Raji (cell line): Measurements from ENCODE around the gene TFCP2L1.

Experiments used
- POLR2A ChIP-seq: IDR thresholded peaks from 2 replicates; pipeline ENCODE4 v1.6.1; 2011; ENCODE audit warnings: low read depth, low read length, control low read depth; ENCODE audit not compliant: insufficient read depth

TFCP2L1 gene

GRCh38 chr2:121187351-121187981 is 97.5 kb downstream of the TFCP2L1 start:
- no peak for TF ChIP-seq POLR2A

GRCh38 chr2:121186261-121186660 is 98.7 kb downstream of the TFCP2L1 start:
- no peak for TF ChIP-seq POLR2A

GRCh38 chr2:121185571-121186074 is 99.4 kb downstream of the TFCP2L1 start:
- TF ChIP-seq POLR2A = no peak

GRCh38 chr2:121185111-121185510 is 99.9 kb downstream of the TFCP2L1 start:
- no peak for TF ChIP-seq POLR2A

GRCh38 chr2:121184248-121184862 is 100.6 kb downstream of the TFCP2L1 start:
- TF ChIP-seq POLR2A = no peak

GRCh38 chr2:121182520-121182919 is 102.5 kb downstream of the TFCP2L1 start:
- no peak for TF ChIP-seq POLR2A

- no peak for TF ChIP-seq POLR2A
Measured at GRCh38 chr2:121179467-121179866, 105.5 kb downstream of the TFCP2L1 start.

GRCh38 chr2:121178730-121179129 is 106.3 kb downstream of the TFCP2L1 start:
- TF ChIP-seq POLR2A = no peak

GRCh38 chr2:121177896-121178295 is 107.1 kb downstream of the TFCP2L1 start:
- no peak for TF ChIP-seq POLR2A

- no peak for TF ChIP-seq POLR2A
Measured at GRCh38 chr2:121175326-121175725, 109.7 kb downstream of the TFCP2L1 start.

GRCh38 chr2:121173806-121174205 is 111.2 kb downstream of the TFCP2L1 start:
- TF ChIP-seq POLR2A = no peak

GRCh38 chr2:121173112-121173511 is 111.9 kb downstream of the TFCP2L1 start:
- no peak for TF ChIP-seq POLR2A

- no peak for TF ChIP-seq POLR2A
Measured at GRCh38 chr2:121172456-121172855, 112.5 kb downstream of the TFCP2L1 start.

- no peak for TF ChIP-seq POLR2A
Measured at GRCh38 chr2:121171625-121172119, 113.3 kb downstream of the TFCP2L1 start.

GRCh38 chr2:121170577-121170976 is 114.4 kb downstream of the TFCP2L1 start:
- no peak for TF ChIP-seq POLR2A

GRCh38 chr2:121167411-121167810 is 117.6 kb downstream of the TFCP2L1 start:
- TF ChIP-seq POLR2A = no peak
